NAMALWA (cell line): ENCODE measurements around the gene CSF1.
A peak's percentile ranks its signal among the peaks of the same experiment; 100 is the strongest.
"Not testable (repeated sequence)": the region's sequence is repeated elsewhere in the genome, so short reads cannot be mapped to it uniquely, and the experiment has no call there.

Source experiments
- DNase-seq: peaks from one replicate; pipeline ENCODE4 v3.0.0-alpha.2; 2015; ENCODE audit warnings: low spot score

The CSF1 gene, protein sequence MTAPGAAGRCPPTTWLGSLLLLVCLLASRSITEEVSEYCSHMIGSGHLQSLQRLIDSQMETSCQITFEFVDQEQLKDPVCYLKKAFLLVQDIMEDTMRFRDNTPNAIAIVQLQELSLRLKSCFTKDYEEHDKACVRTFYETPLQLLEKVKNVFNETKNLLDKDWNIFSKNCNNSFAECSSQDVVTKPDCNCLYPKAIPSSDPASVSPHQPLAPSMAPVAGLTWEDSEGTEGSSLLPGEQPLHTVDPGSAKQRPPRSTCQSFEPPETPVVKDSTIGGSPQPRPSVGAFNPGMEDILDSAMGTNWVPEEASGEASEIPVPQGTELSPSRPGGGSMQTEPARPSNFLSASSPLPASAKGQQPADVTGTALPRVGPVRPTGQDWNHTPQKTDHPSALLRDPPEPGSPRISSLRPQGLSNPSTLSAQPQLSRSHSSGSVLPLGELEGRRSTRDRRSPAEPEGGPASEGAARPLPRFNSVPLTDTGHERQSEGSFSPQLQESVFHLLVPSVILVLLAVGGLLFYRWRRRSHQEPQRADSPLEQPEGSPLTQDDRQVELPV

DNA sequence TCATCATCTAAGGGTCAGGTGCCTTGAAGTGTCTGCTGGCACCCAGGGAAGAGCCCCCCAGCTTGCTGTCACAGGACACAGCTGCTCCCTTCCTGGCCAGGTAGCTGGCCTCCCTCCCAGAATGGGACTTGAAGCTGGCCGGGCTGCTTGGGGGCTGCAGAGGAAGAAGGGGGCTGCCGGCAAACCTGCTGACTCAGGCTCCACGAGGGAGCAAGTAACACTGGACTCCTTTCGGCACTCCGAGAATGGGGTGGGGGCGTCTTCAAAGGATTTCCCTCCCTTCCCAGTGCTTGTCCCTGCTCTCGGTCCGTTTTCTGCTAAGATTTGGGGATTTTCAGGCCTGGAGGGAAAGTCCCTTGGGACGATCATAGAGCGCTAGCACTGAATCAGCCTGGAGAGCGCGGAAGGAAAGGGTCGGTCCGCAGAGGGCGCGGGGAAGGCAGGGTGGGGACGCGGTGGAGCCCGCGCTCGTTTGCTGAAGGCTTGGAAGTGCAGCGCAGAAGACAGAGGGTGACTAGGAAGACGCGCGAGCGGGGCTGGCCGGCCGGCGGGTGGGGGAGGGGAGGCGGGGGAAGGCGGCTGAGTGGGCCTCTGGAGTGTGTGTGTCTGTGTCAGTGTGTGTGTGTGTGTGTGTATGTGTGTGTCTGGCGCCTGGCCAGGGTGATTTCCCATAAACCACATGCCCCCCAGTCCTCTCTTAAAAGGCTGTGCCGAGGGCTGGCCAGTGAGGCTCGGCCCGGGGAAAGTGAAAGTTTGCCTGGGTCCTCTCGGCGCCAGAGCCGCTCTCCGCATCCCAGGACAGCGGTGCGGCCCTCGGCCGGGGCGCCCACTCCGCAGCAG is at the start of gene CSF1:
Gene CSF1 (plus strand): TSS at position 727 of the 840 bp plus-strand sequence. CDS start 175 bp downstream, outside the sequence.
- no peak for DNase-seq

GRCh38 chr1:109861616-109862015 is 49.0 kb upstream of the CSF1 start:
- DNase-seq = not testable (repeated sequence)

DNA sequence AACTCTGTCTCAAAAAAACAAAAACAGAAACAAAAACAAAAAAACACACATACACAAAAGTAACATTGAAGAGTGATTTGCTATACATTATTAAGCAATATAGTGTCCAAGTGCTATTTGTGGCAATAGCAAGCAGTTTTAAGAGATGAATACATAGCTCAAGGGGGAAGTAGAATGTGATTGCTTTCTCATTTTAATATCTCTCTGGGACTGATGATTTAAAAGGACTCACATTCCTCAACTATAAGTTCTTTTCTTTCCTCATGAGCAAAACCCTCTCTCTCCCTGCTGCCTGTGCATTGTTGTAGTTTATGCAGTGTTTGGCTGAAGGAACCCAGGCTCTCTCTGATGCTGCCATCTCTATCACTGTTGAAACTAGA is 47.0 kb upstream of the CSF1 start:
- no peak for DNase-seq

DNA sequence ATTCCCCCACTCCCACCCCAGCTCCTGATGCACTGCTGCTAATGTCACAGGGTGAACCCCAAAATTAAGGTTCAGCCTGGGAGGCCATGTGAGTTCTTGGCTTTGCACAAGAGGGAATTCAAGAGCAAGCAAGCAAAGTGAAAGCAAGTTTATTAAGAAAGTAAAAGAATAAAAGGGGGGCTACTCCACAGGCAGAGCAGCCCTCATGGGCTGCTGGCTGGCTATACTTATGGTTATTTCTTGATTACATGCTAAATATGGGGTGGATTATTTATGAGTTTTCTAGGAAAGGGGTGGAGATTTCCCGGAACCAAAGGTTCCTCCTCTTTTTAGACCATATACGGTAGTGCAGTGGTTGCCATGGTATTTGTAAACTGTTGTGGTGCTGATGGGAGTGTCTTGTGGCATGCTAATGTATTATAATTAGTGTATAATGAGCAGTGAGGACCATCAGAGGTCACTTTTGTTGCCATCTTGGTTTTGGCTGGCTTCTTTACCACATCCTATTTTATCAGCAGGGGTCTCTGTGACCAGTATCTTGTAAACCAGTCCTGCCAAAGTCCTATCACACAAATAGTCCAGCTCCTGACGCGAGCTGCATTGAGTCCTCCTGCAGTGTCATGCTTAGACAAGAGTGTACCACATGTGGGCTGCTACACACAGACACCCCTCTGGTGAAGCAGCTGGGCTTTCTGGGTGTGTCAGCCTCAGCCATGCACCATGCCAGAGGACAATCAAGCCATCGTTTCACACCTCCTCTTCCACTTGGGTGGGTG is 46.4 kb upstream of the CSF1 start:
- DNase-seq = peak; percentile 33

- no peak for DNase-seq
Measured at GRCh38 chr1:109864930-109865612, 45.6 kb upstream of the CSF1 start.

DNA sequence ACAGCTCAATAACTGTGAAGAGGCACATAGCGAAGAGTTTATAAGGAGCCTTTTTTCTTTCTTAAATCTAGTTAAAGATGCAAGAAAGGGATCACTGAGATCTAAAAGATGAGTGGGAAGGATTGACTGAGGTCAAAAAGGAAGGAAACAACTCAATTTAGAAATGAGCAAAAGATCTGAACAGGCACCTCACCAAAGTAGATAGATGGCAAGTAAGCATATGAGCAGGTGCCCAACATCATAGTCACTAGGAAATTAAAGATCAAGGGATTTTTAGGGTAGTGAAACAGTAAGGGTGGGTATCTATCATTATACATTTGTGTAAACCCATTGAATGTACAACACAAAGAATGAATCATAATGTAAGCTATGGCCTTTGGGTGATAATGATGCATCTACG is 44.6 kb upstream of the CSF1 start:
- no peak for DNase-seq

GRCh38 chr1:109873278-109874175 is 37.1 kb upstream of the CSF1 start:
- no peak for DNase-seq

DNA sequence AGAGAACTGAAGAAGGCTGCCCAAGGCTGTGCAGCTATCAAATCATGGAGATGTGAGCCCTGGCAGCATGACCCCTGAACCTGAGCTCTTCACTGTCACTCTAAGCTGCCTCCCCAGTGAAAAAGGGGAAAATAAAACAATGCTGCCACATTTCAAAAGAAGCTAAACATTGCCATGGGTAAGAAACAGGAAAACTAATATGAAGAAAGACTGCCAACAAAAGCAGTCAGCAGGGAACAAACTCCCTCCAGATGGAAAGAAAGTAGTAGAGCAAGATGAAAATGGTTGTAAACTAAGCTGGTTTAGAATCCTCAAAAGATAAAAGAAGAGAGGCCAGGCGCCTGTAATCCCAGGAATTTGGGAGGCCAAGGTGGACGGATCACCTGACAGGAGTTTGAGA is 36.2 kb upstream of the CSF1 start:
- DNase-seq = no peak

DNA sequence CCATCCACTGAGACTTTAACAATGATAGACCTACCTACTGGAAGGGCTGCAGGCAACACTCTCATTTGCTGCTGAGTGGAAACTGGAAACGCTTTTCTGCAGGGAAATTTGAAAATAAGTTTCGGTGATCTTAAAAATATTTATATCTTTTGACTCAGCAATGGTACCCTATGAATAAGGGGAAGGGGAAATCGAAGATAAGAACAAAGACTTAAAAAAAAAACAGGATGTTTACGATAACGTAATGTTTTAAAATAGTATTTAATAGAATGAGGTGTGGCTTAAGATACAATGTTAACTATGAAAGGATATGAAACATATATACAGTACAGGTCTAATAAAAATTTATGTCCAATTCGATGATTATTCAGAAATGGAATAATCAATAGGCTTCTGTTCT is 34.8 kb upstream of the CSF1 start:
- no peak for DNase-seq

DNA sequence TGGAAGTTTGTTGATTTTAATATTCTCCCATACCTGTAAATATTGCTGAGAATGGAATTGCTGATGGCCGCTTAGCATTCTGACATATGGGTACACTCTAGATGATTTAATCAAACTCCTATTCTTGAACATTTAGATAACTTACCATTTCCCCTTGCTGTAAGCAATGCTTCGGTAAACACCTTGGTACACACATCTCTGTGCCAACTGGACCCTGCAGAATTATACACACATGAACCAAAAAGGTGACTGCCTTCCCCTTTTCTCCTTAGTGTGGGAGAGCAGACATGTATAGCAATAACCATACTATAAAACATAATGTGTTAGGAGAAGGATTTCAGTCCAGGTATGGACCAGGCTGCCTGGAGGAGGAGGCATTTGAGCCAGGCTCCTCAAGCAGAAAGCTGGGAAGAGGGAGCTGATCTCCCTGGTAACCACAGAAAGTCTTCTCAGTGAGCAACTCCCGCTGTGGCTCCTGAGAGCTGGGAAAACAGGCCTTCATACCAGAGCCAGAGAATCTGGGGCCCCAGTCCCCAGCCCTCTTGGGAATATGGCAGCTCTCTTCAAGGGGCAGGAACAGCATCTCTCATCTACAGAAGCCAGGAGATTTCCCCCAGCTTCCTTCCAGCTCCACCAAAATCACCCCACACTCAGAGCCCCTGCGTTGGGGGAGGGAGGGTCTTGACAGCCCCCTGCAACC is 33.9 kb upstream of the CSF1 start:
- DNase-seq = no peak

- no peak for DNase-seq
Measured at GRCh38 chr1:109877317-109877771, 33.3 kb upstream of the CSF1 start.

DNA sequence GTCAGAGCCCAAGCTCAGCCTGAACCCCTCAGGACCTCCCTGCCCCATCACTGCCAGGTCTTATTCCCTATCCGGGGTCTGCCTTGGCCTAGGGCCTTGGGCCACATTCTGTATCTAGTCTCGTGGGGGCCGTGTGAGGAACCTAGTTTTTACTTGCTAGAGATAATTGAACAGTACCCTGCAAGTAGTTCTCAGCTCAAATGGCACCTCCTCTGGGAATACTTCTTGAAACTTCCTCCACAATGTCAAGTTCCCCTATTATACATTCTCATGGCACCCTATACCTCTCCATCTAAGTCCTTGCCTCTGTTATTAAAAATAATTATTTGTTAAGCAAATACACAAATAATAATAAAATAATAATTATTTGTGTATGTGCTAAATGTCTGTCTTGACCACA is 32.9 kb upstream of the CSF1 start:
- no peak for DNase-seq

DNA sequence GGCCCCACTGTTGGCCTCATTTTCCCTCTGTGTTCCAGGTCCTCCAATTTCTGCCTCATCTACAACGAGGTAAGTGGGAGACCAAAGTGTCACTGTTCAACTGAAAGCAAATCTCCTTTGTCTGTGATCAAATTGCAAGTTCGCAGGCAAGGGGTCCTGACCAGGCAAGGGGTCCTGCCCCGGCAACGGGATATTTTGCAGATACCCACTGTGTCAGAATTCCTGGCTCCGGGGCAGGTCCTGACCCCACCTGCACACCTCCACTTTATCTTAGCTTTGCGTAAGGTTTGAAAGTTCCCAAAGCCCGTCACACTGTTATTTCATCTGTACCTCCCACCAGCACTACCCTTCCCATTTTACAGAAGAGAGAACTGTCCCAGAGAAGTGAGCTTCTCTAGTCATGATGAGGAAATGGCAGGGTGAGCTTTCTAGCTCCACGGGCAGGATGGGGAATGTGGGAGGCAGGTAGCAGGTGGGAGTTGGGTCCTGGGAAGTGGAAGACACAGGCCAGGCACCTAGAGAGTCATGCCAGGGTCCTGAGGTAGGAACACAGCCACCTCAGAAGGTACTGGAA is 32.0 kb upstream of the CSF1 start:
- no peak for DNase-seq

DNA sequence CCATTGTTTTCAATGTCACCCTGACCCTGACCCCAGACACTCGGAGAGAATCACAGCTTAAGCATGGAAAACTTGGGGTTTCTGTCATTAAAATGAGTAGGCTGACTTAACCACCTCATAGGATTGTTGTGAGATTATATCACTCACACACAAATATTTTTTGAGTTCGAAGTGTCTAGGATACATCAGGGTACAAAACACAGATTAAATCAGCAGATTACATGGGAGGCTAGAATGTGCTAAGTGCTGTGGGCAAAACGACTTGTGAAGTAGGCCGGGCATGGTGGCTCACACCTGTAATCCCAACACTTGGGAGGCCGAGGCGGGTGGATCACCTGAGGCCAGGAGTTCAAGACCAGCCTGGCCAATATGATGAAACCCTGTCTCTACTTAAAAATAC is 31.3 kb upstream of the CSF1 start:
- not testable (repeated sequence) for DNase-seq

- DNase-seq = no peak
Measured at GRCh38 chr1:109879881-109880525, 30.6 kb upstream of the CSF1 start.

DNA sequence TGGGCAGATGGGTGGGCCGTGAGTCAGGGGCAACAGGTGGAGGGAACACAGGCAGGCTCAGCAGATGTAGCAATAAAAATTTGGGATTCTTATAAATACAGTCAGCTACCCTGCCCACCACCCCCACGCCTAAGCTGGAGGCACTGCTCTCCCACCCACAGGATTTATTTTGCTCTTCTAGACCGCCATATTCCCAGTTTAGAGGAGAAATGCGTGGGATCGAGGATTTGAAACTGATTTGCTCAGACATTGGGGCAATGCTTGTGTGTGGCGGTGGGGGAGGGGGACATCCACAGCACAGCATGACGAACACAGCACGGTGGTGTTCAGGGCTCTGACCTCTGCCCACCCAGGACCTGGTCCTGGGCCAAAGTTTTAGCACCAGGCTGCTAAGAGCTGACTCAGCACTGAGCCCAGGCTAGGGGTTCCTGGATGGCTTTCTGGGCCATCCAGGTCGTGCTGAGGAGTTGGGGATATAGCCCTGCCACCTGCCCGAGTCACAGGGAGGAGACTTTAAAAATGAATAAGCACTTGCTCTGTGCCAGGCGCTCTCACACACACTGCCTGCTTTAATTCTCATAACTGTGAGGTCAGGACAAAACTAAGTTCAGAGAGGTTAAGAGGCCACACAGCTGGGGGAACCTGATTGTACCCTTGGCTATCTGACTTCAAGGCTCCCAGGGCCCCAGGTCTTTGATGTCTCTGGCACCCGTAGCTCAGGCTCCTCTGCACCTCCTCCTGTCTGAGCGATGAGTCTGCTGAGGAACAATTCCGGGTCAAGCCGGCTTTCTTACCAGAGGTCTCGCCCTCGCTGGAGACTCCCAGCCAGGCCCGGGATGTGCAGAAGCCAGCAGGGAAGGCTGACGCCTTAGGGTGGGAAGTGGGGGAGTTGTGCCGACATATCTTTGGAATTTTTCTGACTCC is 29.4 kb upstream of the CSF1 start:
- DNase-seq = no peak

- DNase-seq = no peak
Measured at GRCh38 chr1:109881906-109882287, 28.8 kb upstream of the CSF1 start.
